Esophagus squamous epithelium (tissue), 4 donors: Measurements from ENCODE around the gene AHSA1.

ENCODE experiments used
- POLR2A ChIP-seq, 4 donors: fragments of 450-650 bp; IDR thresholded peaks; one replicate each; pipeline ENCODE4 v1.6.1; 2017; ENCODE audit warnings: antibody characterized with exemption in 4 of 4, mild to moderate bottlenecking in 4 of 4, moderate library complexity in 3 of 4
- TF ChIP-seq, protein P1 (sequence below), 6 experiments: fragments of 450-650 bp in 4 of 6; fragments of 200-600 bp in 2 of 6; sonication (generic) in 2 of 6; IDR thresholded peaks; one replicate each; pipeline ENCODE4 v1.5.1; 2016 to 2019; ENCODE audit warnings: antibody characterized with exemption in 6 of 6, mild to moderate bottlenecking in 4 of 6, moderate library complexity in 4 of 6

DNA sequence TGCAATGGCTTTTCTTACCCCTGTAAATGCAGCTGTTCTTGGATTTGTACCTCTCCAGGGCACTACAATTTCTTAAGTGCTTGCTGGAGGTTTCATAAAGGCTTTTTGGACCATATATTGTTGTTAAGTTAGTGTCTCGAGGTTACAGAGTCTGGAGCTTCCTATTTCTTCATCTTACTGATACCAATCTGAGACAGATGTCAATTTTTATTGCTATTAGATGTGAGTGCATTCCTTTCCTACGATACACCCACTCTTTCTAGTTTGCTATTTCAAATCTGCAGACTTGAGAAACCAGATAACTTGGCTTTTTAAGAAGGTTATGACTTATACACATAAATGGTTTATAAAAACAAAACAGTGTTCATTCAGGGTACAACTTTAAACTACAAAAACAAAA, 36.7 kb upstream of the AHSA1 start:
- TF ChIP-seq, protein P1, sequence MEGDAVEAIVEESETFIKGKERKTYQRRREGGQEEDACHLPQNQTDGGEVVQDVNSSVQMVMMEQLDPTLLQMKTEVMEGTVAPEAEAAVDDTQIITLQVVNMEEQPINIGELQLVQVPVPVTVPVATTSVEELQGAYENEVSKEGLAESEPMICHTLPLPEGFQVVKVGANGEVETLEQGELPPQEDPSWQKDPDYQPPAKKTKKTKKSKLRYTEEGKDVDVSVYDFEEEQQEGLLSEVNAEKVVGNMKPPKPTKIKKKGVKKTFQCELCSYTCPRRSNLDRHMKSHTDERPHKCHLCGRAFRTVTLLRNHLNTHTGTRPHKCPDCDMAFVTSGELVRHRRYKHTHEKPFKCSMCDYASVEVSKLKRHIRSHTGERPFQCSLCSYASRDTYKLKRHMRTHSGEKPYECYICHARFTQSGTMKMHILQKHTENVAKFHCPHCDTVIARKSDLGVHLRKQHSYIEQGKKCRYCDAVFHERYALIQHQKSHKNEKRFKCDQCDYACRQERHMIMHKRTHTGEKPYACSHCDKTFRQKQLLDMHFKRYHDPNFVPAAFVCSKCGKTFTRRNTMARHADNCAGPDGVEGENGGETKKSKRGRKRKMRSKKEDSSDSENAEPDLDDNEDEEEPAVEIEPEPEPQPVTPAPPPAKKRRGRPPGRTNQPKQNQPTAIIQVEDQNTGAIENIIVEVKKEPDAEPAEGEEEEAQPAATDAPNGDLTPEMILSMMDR (IDR thresholded peaks at IDR 0.05), result no peak
- TF ChIP-seq POLR2A (IDR thresholded peaks at IDR 0.05), result no peak
